IMR-90 (cell line): ENCODE data around the gene CCDC181. TPM values are rescaled to one million over a fixed set of nuclear protein-coding genes. Genes with fewer than 3 reads are reported as not detected.

Experiments used
- ATAC-seq: fragments of 200-7000 bp; cut with Tn5 transposase; 2 replicates; pipeline ENCODE4 v1.9.1; 2020; ENCODE audit warnings: low read depth, mild to moderate bottlenecking, moderate library complexity
- BruUV-seq: library from RNA; stranded (reverse); fragments of 400-500 nt; replicated peaks from 2 replicates; lab custom pipeline; 2021; lab: Mats Ljungman, UMichigan
- CTCF ChIA-PET: fragments of 300-600 bp; formaldehyde crosslinking; extraction: SDS; loops from one replicate; lab custom pipeline; 2021; ENCODE audit warnings: antibody characterized with exemption; lab: Yijun Ruan, JAX
- POLR2A ChIA-PET: fragments of 300-600 bp; sonication (Branson Sonifier 250); formaldehyde crosslinking; loops from one replicate; lab custom pipeline; 2022; ENCODE audit warnings: antibody characterized with exemption; ENCODE audit not compliant: unreplicated experiment; lab: Charles Lee
- DNase-seq: peaks from one replicate; pipeline ENCODE4 v3.0.0; 2013
- H2AFZ ChIP-seq: replicated peaks from 2 replicates; pipeline ENCODE3; 2013; ENCODE audit warnings: low read length, mild to moderate bottlenecking; ENCODE audit not compliant: poor library complexity
- H2AK5ac ChIP-seq: 2 replicates; pipeline ENCODE4 v1.6.1; 2013; ENCODE audit warnings: low read depth, low read length, inconsistent platforms
- H2AK9ac ChIP-seq: replicated peaks from 2 replicates; pipeline ENCODE3; 2013; ENCODE audit warnings: mild to moderate bottlenecking, low read depth, low read length, moderate library complexity; ENCODE audit not compliant: poor library complexity
- H2BK120ac ChIP-seq: 2 replicates; pipeline ENCODE4 v1.6.1; 2013; ENCODE audit warnings: low read depth, low read length, inconsistent platforms
- H2BK15ac ChIP-seq: 3 replicates; pipeline ENCODE4 v1.6.1; 2013; ENCODE audit warnings: low read depth, low read length, inconsistent platforms
- H2BK20ac ChIP-seq: 2 replicates; pipeline ENCODE4 v1.6.1; 2013; ENCODE audit warnings: low read depth, mild to moderate bottlenecking, inconsistent platforms, low read length, moderate library complexity
- H2BK5ac ChIP-seq: 2 replicates; pipeline ENCODE4 v1.6.1; 2013; ENCODE audit warnings: mild to moderate bottlenecking, low read depth, low read length, inconsistent platforms; ENCODE audit not compliant: poor library complexity, severe bottlenecking
- H3K14ac ChIP-seq: replicated peaks from 2 replicates; pipeline ENCODE4 v1.6.1; 2013; ENCODE audit warnings: low read depth, low read length, inconsistent platforms
- H3K18ac ChIP-seq: 2 replicates; pipeline ENCODE4 v1.6.1; 2013; ENCODE audit warnings: low read depth, low read length, control low read depth
- H3K23ac ChIP-seq: 2 replicates; pipeline ENCODE4 v1.6.1; 2013; ENCODE audit warnings: low read depth, low read length, inconsistent platforms
- H3K27ac ChIP-seq: 2 replicates; pipeline ENCODE4 v1.5.1; 2013; ENCODE audit warnings: mild to moderate bottlenecking, control low read depth, low read length; ENCODE audit not compliant: insufficient read depth
- H3K27me3 ChIP-seq: 2 replicates; pipeline ENCODE4 v1.6.1; 2013; ENCODE audit warnings: low read length; ENCODE audit not compliant: control insufficient read depth, insufficient read depth
- H3K36me3 ChIP-seq: 2 replicates; pipeline ENCODE4 v1.6.1; 2013; ENCODE audit warnings: low read length, mixed read lengths; ENCODE audit not compliant: control insufficient read depth, insufficient read depth
- H3K4ac ChIP-seq: 2 replicates; pipeline ENCODE4 v1.6.1; 2013; ENCODE audit warnings: low read depth, low read length, inconsistent platforms
- H3K4me1 ChIP-seq: 2 replicates; pipeline ENCODE4 v1.6.1; 2013; ENCODE audit warnings: low read length, mixed read lengths; ENCODE audit not compliant: control insufficient read depth, insufficient read depth
- H3K4me2 ChIP-seq: 2 replicates; pipeline ENCODE4 v1.6.1; 2013; ENCODE audit warnings: low read depth, mild to moderate bottlenecking, control low read depth, low read length, moderate library complexity
- H3K4me3 ChIP-seq: 2 replicates; pipeline ENCODE4 v1.5.1; 2013; ENCODE audit warnings: low read depth, mild to moderate bottlenecking, control low read depth, low read length, moderate library complexity; ENCODE audit not compliant: insufficient read depth
- H3K56ac ChIP-seq: 2 replicates; pipeline ENCODE4 v1.6.1; 2013; ENCODE audit warnings: low read length, inconsistent platforms; ENCODE audit not compliant: insufficient read depth; ENCODE audit errors: extremely low read depth
- H3K79me1 ChIP-seq, 2 experiments: 2 replicates each; pipeline ENCODE4 v1.6.1; 2013; ENCODE audit warnings: low read length in 2 of 2, inconsistent platforms in 1 of 2, low read depth in 1 of 2
- H3K9ac ChIP-seq: 2 replicates; pipeline ENCODE4 v1.6.1; 2013; ENCODE audit warnings: low read depth, low read length, control low read depth
- H3K9me1 ChIP-seq: 2 replicates; pipeline ENCODE4 v1.6.1; 2013; ENCODE audit warnings: low read length, inconsistent platforms; ENCODE audit not compliant: insufficient read depth
- H3K9me3 ChIP-seq: 2 replicates; pipeline ENCODE4 v1.6.1; 2013; ENCODE audit warnings: low read length; ENCODE audit not compliant: control insufficient read depth, insufficient read depth
- H4K20me1 ChIP-seq: 2 replicates; pipeline ENCODE4 v1.6.1; 2013; ENCODE audit warnings: low read length, inconsistent platforms; ENCODE audit not compliant: insufficient read depth
- H4K5ac ChIP-seq: 2 replicates; pipeline ENCODE4 v1.6.1; 2013; ENCODE audit warnings: mild to moderate bottlenecking, low read depth, low read length, control low read depth
- H4K8ac ChIP-seq, 2 experiments: 2 replicates each; pipeline ENCODE4 v1.6.1; 2013; ENCODE audit warnings: low read depth in 2 of 2, low read length in 2 of 2, control low read depth in 1 of 2, inconsistent platforms in 1 of 2
- H4K91ac ChIP-seq: 2 replicates; pipeline ENCODE4 v1.6.1; 2013; ENCODE audit warnings: low read depth, low read length, inconsistent platforms; ENCODE audit not compliant: insufficient read depth
- ELK1 ChIP-seq: fragments of 150-350 bp; IDR thresholded peaks from 2 replicates; pipeline ENCODE4 v1.6.1; 2016; ENCODE audit warnings: low read depth, mild to moderate bottlenecking, low read length, moderate library complexity, borderline replicate concordance
- POLR2A ChIP-seq: IDR thresholded peaks from 2 replicates; pipeline ENCODE4 v1.6.1; 2012; ENCODE audit warnings: mild to moderate bottlenecking, low read depth, low read length
- WGBS, 2 experiments: methylation state at CpG; one replicate each; pipeline versions ENCODE4 v1.1.5 to v1.1.7; 2013; ENCODE audit warnings: missing lambda C conversion rate in 2 of 2; ENCODE audit not compliant: insufficient read length in 1 of 2; ENCODE audit errors: extremely low coverage in 2 of 2; 5-methylcytosine and 5-hydroxymethylcytosine counted together
- dilution Hi-C: fragments of 300-500 bp; cut with HindIII; formaldehyde crosslinking; loops from one replicate; pipeline ENCODE4 v1.14.3; 2018; ENCODE audit warnings: low sequenced_read_pairs; ENCODE audit not compliant: unreplicated experiment
- in situ Hi-C: fragments of 300-500 bp; cut with MboI; formaldehyde crosslinking; loops from 3 replicates; pipeline ENCODE4 v1.14.3; 2019; ENCODE audit warnings: low sequenced_read_pairs, inconsistent platforms, mixed read lengths
- intact Hi-C: fragments of 100-400 bp; cut with micrococcal nuclease; formaldehyde crosslinking; loops from 2 replicates; pipeline ENCODE4 v1.10.0; 2022
- polyA plus RNA-seq, 3 experiments: library from polyadenylated mRNA; depleted of rRNA; stranded (reverse); fragments of >200 nt; gene quantifications; 2 replicates each; pipeline ENCODE4 v1.2.3, GENCODE V29; 2012; ENCODE audit warnings: low replicate concordance in 1 of 3
- total RNA-seq: library from RNA; depleted of rRNA; stranded (reverse); fragments of >200 nt; gene quantifications from 2 replicates; pipeline ENCODE4 v1.2.3, GENCODE V29; 2012

Gene CCDC181
- total and polyA plus RNA-seq, 2 of the 4 experiments (the other 2 are of a cell fraction) = 0.03 TPM; not detected in 1

- Histone ChIP-seq H3K9ac (peak overlapping the region; percentile 85), H3K79me1 (peaks cover 20 to 37% of the 10 kb centered on the region in 2 experiments; a peak in 3 of 4 replicates), H4K91ac (peak overlapping the region; percentile 64), H3K4me2 (peak overlapping the region; percentile 86), H3K27me3 (no peaks in the 10 kb centered on the region), H2BK15ac (peak overlapping the region; percentile 31; the same call in 1 of the 3 replicates), H2BK20ac (peak overlapping the region; percentile 45; the same call in 1 of the 2 replicates), H3K9me1 (peaks cover 3% of the 10 kb centered on the region; the same call in 1 of the 2 replicates), H2BK120ac (peak overlapping the region; percentile 94), H3K36me3 (peaks cover 8% of the 10 kb centered on the region), H2BK5ac (peak overlapping the region; percentile 65), H4K5ac (peak overlapping the region; percentile 75), H4K20me1 (no peaks in the 10 kb centered on the region), H3K23ac (peak overlapping the region; percentile 88), H3K14ac (peak overlapping the region; percentile 91), H3K27ac (peak overlapping the region; percentile 62), H2AK5ac (peak overlapping the region; percentile 15; the same call in 1 of the 2 replicates), H2AK9ac (peak overlapping the region; percentile 71), H3K4me1 (0 out of 2 replicates have a peak, but pooled peaks cover 4% of the 10 kb centered on the region), H3K4me3 (peak overlapping the region; percentile 48), H3K56ac (peak overlapping the region; percentile 98), H3K4ac (peak overlapping the region; percentile 86), H4K8ac (peak overlapping the region; percentile 81 to 96), H3K18ac (peak overlapping the region; percentile 30; the same call in 1 of the 2 replicates), H3K9me3 (no peaks in the 10 kb centered on the region), H2AFZ (peak overlapping the region; percentile 86)
- BruUV-seq = no TSS peak
- intact Hi-C loops (loop anchor here (5.0 kb wide), 2 partner anchors 179 to 261 kb away; partner anchors contain the start of gene ATP1B1), dilution Hi-C loops (no loop called here), in situ Hi-C loops (loop anchor here (5.0 to 25.0 kb wide), 2 partner anchors 251 to 1031 kb away; no protein-coding TSS in a partner anchor)
- TF ChIP-seq ELK1 (no peak), POLR2A (peak; percentile 17; the same call in 1 of the 2 replicates)
- CTCF ChIA-PET = interaction anchor here (1.1 kb wide), 1 partner anchor 1026 kb away, joined by 3 read pairs; no protein-coding TSS in a partner anchor
- WGBS, 2 experiments = 0% methylated on average over 2 of the region's 16 CpGs; no CpG with 5 or more reads in 1 of the 2 experiments
- ATAC-seq = peak; percentile 2
- peak; percentile 2 for DNase-seq
- POLR2A ChIA-PET = no interaction called here
Observed at GRCh38 chr1:169368406-169368769, 58.9 kb downstream of the CCDC181 start.
